Choroid plexus epithelial cell (primary cell): ENCODE measurements around the gene FOXA3.
A peak's percentile ranks its signal among the peaks of the same experiment; 100 is the strongest.

Experiments used
- DNase-seq: peaks from one replicate; pipeline ENCODE4 v3.0.0-alpha.2; 2010; ENCODE audit warnings: low read depth
- H3K4me3 ChIP-seq: 2 replicates; pipeline ENCODE4 v1.5.1; 2011; ENCODE audit warnings: low read depth, mild to moderate bottlenecking, control low read depth, low read length, moderate library complexity
- CTCF ChIP-seq: conservative IDR thresholded peaks from 2 replicates; pipeline ENCODE4 v1.5.1; 2011; ENCODE audit warnings: low read depth, mild to moderate bottlenecking, control low read depth, inconsistent platforms, low read length, moderate library complexity

FOXA3 gene

GRCh38 chr19:45863840-45864628, at the start of gene FOXA3:
FOXA3 (plus strand) TSS chr19:45864326; CDS start chr19:45864457, 131 bp downstream.
- peak; percentile 43 for TF ChIP-seq CTCF
- peak within 1 kb of the TSS; percentile 49 for H3K4me3 ChIP-seq
- peak; percentile 17 for DNase-seq

- DNase-seq = no peak
- peak within 1 kb of the TSS; percentile 35 for H3K4me3 ChIP-seq
- no peak for TF ChIP-seq CTCF
These were observed 49.2 kb upstream of the FOXA3 start, which contains the start of gene RSPH6A for GRCh38 chr19:45814851-45815480. RSPH6A (minus strand) TSS chr19:45815308; CDS start chr19:45815176, 132 bp downstream.

GRCh38 chr19:45815481-45816216, 48.5 kb upstream of the FOXA3 start:
- peak overlapping the region; percentile 35 for H3K4me3 ChIP-seq
- no peak for TF ChIP-seq CTCF

GRCh38 chr19:45816236-45817009, 47.7 kb upstream of the FOXA3 start:
- TF ChIP-seq CTCF = no peak
- DNase-seq = no peak
- H3K4me3 ChIP-seq = no peak overlapping the region

More at GRCh38 chr19:45815481-45816216, 48.5 kb upstream of the FOXA3 start:
- DNase-seq = no peak

GRCh38 chr19:45817010-45817724, 47.0 kb upstream of the FOXA3 start:
- peak; percentile 96 for DNase-seq
- peak; percentile 88 for TF ChIP-seq CTCF
- H3K4me3 ChIP-seq = no peak overlapping the region
